Natural killer cell (primary cell): ENCODE measurements around the gene PCK2. TPM values are rescaled to one million over a fixed set of nuclear protein-coding genes. Genes with fewer than 3 reads are reported as not detected.
A peak's percentile ranks its signal among the peaks of the same experiment; 100 is the strongest.

Experiments used
- ATAC-seq, 3 donors: fragments of 150-1000 bp in 2 of 3; fragments of 200-7000 bp in 1 of 3; cut with Tn5 transposase; 1 replicate in 1 of 3; 2 replicates in 2 of 3; pipeline ENCODE4 v1.10.0; 2021; ENCODE audit warnings: mild to moderate bottlenecking in 2 of 3, moderate library complexity in 2 of 3
- DNase-seq, 2 donors: peaks; one replicate each; pipeline versions ENCODE4 v3.0.0 to v3.0.0-alpha.2; 2013 to 2021; ENCODE audit warnings: mixed read lengths in 1 of 2
- H3K27ac ChIP-seq: one replicate; pipeline ENCODE4 v1.5.1; 2013; ENCODE audit warnings: mild to moderate bottlenecking, low read length
- H3K27me3 ChIP-seq: one replicate; pipeline ENCODE4 v1.6.1; 2013; ENCODE audit warnings: low read length; ENCODE audit not compliant: control insufficient read depth, insufficient read depth
- H3K36me3 ChIP-seq: one replicate; pipeline ENCODE4 v1.6.1; 2013; ENCODE audit warnings: low read length; ENCODE audit not compliant: control insufficient read depth, insufficient read depth
- H3K4me1 ChIP-seq: one replicate; pipeline ENCODE4 v1.6.1; 2013; ENCODE audit warnings: low read length; ENCODE audit not compliant: control insufficient read depth, insufficient read depth
- H3K4me3 ChIP-seq: one replicate; pipeline ENCODE4 v1.5.1; 2013; ENCODE audit warnings: low read length
- H3K9me3 ChIP-seq: one replicate; pipeline ENCODE4 v1.6.1; 2013; ENCODE audit warnings: low read length; ENCODE audit not compliant: control insufficient read depth, insufficient read depth
- H3K27ac Mint-ChIP-seq, 2 donors: one replicate each; pipeline ENCODE4 v1.8.0; 2022; ENCODE audit warnings: mild to moderate bottlenecking in 2 of 2, mixed read lengths in 2 of 2, moderate library complexity in 1 of 2
- H3K27me3 Mint-ChIP-seq, 2 donors: one replicate each; pipeline ENCODE4 v1.8.0; 2022; ENCODE audit warnings: low read depth in 2 of 2, mixed read lengths in 2 of 2
- H3K36me3 Mint-ChIP-seq: one replicate; pipeline ENCODE4 v1.8.0; 2022; ENCODE audit warnings: mixed read lengths
- H3K4me1 Mint-ChIP-seq, 2 donors: one replicate each; pipeline ENCODE4 v1.8.0; 2022; ENCODE audit warnings: mixed read lengths in 2 of 2
- H3K4me3 Mint-ChIP-seq: one replicate; pipeline ENCODE4 v1.8.0; 2022; ENCODE audit warnings: mild to moderate bottlenecking, moderate library complexity, mixed read lengths
- H3K9me3 Mint-ChIP-seq, 2 donors: one replicate each; pipeline ENCODE4 v1.8.0; 2022; ENCODE audit warnings: mixed read lengths in 2 of 2
- WGBS: methylation state at CpG from one replicate; pipeline ENCODE4 v1.1.7; 2013; ENCODE audit warnings: missing lambda C conversion rate; ENCODE audit not compliant: insufficient coverage; 5-methylcytosine and 5-hydroxymethylcytosine counted together
- intact Hi-C: fragments of 100-400 bp; cut with micrococcal nuclease; formaldehyde crosslinking; loops from one replicate; pipeline ENCODE4 v1.14.2; 2022
- total RNA-seq, 4 donors: library from RNA; stranded (reverse); fragments of 120-200 nt in 1 of 4; gene quantifications; one replicate each; pipeline versions ENCODE4 v1.2.3 to v1.2.4, GENCODE V29; 2013 to 2022
- TF ChIP-seq, protein P1 (sequence below): fragments of 200-600 bp; IDR thresholded peaks from one replicate; pipeline ENCODE4 v1.8.0; 2022; ENCODE audit warnings: antibody characterized with exemption

The PCK2 gene
- total RNA-seq, 3 donors from 2014 or later (not counting 1 experiment from before 2014, with no cell fraction given), result 9.8 to 13.8 (median 12.3) TPM

DNA sequence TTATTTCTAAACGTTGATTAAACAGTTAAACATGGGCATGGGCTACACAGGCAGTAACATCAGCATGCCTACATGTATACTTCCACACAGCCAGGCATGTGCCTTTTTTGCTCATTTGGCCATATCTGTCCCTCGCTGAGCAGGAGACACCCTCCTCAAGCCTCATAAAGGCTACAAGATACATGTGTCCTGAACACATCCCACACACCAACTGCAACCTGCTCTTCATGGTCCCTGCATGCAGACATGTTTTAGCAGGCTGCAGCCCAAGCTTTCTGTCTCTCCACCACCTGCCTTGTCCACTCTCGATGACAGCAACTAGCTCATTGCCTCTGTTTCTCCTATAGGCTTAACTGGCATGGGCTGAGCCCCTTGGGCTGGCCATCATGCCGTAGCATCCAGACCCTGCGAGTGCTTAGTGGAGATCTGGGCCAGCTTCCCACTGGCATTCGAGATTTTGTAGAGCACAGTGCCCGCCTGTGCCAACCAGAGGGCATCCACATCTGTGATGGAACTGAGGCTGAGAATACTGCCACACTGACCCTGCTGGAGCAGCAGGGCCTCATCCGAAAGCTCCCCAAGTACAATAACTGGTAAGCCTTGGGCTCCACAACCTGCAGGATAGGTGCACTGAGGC, 2.6 kb downstream of the PCK2 start:
- Histone ChIP-seq H3K27me3 (no peaks in the 10 kb centered on the region), H3K4me3 (no peak overlapping the region), H3K36me3 (peaks cover 10% of the 10 kb centered on the region), H3K4me1 (peaks cover 22% of the 10 kb centered on the region), H3K27ac (no peak overlapping the region), H3K9me3 (no peaks in the 10 kb centered on the region)
- no peak for ATAC-seq
- Mint-ChIP-seq H3K4me3 (peak overlapping the region; percentile 22), H3K27me3 (no peaks in the 10 kb centered on the region), H3K9me3 (no peaks in the 10 kb centered on the region), H3K4me1 (peaks cover 20 to 33% of the 10 kb centered on the region in 2 donors), H3K36me3 (no peaks in the 10 kb centered on the region), H3K27ac (peak overlapping the region in 1 of 2 donors; percentile 56)
- 97% methylated on average over 8 of the region's 8 CpGs for WGBS
- TF ChIP-seq, protein P1, sequence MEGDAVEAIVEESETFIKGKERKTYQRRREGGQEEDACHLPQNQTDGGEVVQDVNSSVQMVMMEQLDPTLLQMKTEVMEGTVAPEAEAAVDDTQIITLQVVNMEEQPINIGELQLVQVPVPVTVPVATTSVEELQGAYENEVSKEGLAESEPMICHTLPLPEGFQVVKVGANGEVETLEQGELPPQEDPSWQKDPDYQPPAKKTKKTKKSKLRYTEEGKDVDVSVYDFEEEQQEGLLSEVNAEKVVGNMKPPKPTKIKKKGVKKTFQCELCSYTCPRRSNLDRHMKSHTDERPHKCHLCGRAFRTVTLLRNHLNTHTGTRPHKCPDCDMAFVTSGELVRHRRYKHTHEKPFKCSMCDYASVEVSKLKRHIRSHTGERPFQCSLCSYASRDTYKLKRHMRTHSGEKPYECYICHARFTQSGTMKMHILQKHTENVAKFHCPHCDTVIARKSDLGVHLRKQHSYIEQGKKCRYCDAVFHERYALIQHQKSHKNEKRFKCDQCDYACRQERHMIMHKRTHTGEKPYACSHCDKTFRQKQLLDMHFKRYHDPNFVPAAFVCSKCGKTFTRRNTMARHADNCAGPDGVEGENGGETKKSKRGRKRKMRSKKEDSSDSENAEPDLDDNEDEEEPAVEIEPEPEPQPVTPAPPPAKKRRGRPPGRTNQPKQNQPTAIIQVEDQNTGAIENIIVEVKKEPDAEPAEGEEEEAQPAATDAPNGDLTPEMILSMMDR, result no peak
- no peak for DNase-seq
- intact Hi-C loops, result no loop called here

DNA sequence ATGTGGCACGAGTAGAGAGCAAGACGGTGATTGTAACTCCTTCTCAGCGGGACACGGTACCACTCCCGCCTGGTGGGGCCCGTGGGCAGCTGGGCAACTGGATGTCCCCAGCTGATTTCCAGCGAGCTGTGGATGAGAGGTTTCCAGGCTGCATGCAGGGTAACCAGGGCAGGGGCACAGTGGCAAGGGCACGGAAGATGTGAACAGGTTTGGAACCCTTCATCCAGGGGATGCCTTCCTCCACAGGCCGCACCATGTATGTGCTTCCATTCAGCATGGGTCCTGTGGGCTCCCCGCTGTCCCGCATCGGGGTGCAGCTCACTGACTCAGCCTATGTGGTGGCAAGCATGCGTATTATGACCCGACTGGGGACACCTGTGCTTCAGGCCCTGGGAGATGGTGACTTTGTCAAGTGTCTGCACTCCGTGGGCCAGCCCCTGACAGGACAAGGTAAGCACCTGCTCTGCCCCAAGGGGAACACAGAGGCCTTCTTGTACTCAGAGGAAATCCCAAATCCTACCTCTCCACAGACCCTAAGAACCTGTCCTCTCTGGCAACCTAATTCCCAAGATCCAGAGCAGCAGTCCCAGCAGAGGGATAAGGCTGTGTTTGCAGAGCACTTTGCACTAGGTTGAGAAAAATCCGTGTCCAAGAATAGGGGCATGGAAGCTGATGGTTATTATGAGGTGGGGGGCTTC, 4.3 kb downstream of the PCK2 start:
- peaks cover 20% of the 10 kb centered on the region for H3K4me1 ChIP-seq
- intact Hi-C loops, result no loop called here

DNA sequence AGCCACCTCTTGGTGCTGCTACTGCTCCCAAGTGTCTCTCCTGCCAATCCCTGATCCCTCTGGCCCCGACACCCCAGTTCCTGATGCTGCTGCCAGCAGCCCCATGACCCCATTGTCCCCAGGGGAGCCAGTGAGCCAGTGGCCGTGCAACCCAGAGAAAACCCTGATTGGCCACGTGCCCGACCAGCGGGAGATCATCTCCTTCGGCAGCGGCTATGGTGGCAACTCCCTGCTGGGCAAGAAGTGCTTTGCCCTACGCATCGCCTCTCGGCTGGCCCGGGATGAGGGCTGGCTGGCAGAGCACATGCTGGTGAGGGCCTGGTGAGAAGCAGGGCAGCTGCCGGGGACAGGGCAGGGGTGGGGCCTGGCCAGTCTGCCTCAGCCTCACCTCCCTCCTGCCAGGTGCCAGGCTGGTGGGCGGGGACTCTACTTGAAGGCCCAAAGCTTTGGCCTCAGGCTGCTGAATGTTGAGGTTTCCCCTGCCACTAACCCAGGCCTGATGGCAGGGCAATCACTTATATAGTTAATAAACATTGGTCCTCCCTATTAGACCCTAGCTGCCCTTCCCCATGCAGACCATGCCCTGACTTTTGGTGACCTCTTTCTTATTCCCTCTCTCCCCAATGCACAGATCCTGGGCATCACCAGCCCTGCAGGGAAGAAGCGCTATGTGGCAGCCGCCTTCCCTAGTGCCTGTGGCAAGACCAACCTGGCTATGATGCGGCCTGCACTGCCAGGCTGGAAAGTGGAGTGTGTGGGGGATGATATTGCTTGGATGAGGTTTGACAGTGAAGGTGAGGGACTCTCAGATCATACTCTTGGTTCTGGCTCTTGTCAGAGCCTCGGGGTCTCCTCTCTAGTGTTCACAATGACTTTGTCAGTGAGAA, 5.1 kb downstream of the PCK2 start:
- Mint-ChIP-seq H3K4me1 (peaks cover 14 to 23% of the 10 kb centered on the region in 2 donors), H3K27me3 (no peaks in the 10 kb centered on the region), H3K36me3 (peaks cover 2% of the 10 kb centered on the region), H3K27ac (no peak overlapping the region), H3K4me3 (no peak overlapping the region), H3K9me3 (no peaks in the 10 kb centered on the region)
- Histone ChIP-seq H3K9me3 (no peaks in the 10 kb centered on the region), H3K27me3 (no peaks in the 10 kb centered on the region), H3K27ac (no peak overlapping the region), H3K4me3 (no peak overlapping the region), H3K4me1 (peaks cover 15% of the 10 kb centered on the region), H3K36me3 (peaks cover 17% of the 10 kb centered on the region)
- intact Hi-C loops, result no loop called here
- TF ChIP-seq, protein P1, result no peak
- 95% methylated on average over 17 of the region's 17 CpGs for WGBS
- ATAC-seq (no peak), DNase-seq (no peak)

More for the DNA sequence above, 4.3 kb downstream of the PCK2 start:
- no peak overlapping the region for H3K4me3 Mint-ChIP-seq
- H3K9me3 Mint-ChIP-seq, result no peaks in the 10 kb centered on the region
- TF ChIP-seq, protein P1, result no peak
- Histone ChIP-seq H3K27ac (no peak overlapping the region), H3K27me3 (no peaks in the 10 kb centered on the region), H3K4me3 (no peak overlapping the region), H3K9me3 (no peaks in the 10 kb centered on the region), H3K36me3 (peaks cover 13% of the 10 kb centered on the region)
- H3K27ac Mint-ChIP-seq, result no peak overlapping the region
- H3K36me3 Mint-ChIP-seq, result no peaks in the 10 kb centered on the region
- ATAC-seq (no peak), DNase-seq (no peak)
- H3K27me3 Mint-ChIP-seq, result no peaks in the 10 kb centered on the region
- 96% methylated on average over 16 of the region's 16 CpGs for WGBS
- peaks cover 17 to 27% of the 10 kb centered on the region in 2 donors for H3K4me1 Mint-ChIP-seq
